HG02852 (cell line): ENCODE measurements around the gene ATF3.
A peak's percentile ranks its signal among the peaks of the same experiment; 100 is the strongest.
"Not testable (repeated sequence)": the region's sequence is repeated elsewhere in the genome, so short reads cannot be mapped to it uniquely, and the experiment has no call there.

Experiments
- ATAC-seq: cut with Tn5 transposase; IDR thresholded peaks from one replicate; pipeline ENCODE4 v1.9.1; 2021; ENCODE audit warnings: mild to moderate bottlenecking, moderate library complexity; ENCODE audit not compliant: unreplicated experiment

Gene ATF3

GRCh38 chr1:212624976-212625501, 16.5 kb downstream of the ATF3 start:
- ATAC-seq = no peak

- ATAC-seq = no peak
Measured at GRCh38 chr1:212625781-212626450, 17.4 kb downstream of the ATF3 start.

DNA sequence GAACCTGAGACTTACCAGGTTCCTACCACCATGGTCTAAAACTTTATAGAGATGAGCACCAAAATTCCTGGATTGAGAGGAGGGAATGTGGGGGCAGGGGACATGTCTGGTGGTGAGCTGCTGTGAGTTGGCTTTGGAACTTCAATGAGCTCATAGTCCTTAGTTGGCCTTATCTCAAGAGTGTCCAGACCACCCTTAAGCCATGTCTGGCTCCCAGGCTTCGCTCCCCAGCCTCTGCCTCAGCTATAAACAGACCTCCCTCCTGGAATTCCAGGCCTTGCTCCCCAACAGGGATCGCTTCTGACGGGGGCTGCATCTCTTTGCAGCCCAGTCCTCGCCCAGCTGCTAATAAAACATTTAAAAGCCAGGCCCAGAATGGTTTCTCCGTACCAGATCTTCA, 19.5 kb downstream of the ATF3 start:
- no peak for ATAC-seq

DNA sequence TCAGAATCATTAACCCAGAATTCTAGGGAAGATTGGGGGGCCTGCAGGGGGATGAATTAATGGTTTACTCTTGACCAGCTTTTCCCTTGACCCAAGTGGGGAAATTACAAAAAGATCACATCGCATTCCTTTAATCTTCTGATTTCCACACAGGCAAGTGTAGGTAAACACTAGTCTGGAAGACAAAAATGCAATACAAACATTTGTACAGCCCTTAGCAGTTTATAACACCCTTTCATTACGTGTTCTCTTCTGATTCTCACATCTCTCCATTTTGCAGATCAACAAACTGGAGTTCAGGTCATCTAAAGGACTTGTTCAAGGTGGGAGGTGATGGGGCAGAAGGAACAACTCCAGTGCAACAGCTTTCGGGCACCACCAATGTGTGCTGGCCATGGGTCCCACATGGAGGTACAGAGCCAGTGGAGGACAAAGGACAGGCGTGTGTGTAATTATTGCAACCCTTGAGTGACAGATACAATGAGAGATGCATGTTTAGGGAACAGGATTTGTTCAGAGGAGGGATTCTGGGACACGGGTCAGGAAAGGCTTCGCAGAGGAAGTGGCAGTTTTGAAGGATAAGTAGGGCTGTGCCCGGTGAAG, 20.4 kb downstream of the ATF3 start:
- ATAC-seq = no peak

GRCh38 chr1:212629450-212630157, 21.0 kb downstream of the ATF3 start:
- no peak for ATAC-seq

GRCh38 chr1:212630158-212630900, 21.8 kb downstream of the ATF3 start:
- peak; percentile 96 for ATAC-seq

DNA sequence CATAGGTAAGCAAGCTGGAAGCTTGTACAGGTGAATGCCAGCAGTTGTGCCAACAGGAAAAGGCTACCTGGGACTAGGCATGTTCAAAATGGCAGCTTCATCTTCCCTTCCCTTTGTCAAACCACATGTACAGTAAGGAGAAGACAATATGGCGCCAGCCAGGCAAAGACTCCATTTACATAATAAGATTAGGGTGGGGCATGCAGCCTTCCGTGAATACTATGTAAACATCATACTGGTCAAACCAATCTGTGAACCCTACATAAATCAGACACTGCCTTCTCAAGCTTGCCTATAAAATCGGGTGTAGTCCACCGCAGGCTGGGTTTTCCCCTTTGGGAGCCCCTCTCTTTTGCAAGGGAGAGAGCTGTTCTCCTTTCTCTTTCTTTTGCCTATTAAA, 24.6 kb downstream of the ATF3 start:
- ATAC-seq = no peak

- ATAC-seq = no peak
Measured at GRCh38 chr1:212634252-212634651, 25.7 kb downstream of the ATF3 start.

DNA sequence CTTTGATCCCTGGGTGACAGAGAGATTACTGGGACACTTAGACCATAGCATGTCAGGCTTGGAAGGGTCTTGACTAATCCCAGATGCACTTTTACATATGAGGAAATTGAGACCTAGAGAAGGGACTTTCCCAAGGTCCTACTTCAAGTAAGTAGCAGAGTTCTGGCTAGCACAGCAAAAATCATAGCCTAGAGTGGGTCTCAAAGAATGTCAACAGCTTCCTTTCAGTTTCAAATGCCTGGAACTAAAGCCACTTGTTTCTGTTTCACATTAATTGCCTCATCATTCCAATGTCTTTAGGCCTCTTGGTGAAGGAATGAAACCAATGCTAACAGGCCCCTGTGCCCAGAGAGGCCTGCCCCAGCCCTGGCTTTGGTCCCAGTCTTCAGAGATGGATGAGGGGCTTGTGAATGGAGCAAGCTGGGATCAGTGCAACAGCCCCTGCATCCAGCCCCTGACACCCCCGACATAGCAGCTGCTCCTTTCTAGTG, 26.6 kb downstream of the ATF3 start:
- ATAC-seq = peak; percentile 58

DNA sequence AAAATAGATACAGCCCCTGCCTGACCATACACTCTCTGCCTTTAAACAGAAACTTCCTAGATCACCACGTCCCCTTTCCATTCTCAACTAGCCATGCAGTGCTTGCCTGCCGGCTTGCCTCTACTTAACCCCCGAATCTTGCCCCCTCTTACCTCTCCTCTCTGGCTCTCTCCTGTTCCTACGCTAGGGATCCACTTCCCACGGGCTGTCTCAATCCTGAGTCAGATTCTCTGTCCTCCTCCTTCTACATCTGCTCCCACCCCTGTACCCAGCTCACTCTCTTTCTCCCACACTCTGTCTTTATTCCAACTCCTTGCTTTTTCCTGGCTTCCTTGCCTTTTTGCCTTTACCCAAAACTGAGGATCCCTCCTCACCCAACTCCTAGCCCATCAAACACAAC, 29.3 kb downstream of the ATF3 start:
- no peak for ATAC-seq

- no peak for ATAC-seq
Measured at GRCh38 chr1:212638492-212639151, 30.1 kb downstream of the ATF3 start.

GRCh38 chr1:212639524-212639923, 31.0 kb downstream of the ATF3 start:
- not testable (repeated sequence) for ATAC-seq

DNA sequence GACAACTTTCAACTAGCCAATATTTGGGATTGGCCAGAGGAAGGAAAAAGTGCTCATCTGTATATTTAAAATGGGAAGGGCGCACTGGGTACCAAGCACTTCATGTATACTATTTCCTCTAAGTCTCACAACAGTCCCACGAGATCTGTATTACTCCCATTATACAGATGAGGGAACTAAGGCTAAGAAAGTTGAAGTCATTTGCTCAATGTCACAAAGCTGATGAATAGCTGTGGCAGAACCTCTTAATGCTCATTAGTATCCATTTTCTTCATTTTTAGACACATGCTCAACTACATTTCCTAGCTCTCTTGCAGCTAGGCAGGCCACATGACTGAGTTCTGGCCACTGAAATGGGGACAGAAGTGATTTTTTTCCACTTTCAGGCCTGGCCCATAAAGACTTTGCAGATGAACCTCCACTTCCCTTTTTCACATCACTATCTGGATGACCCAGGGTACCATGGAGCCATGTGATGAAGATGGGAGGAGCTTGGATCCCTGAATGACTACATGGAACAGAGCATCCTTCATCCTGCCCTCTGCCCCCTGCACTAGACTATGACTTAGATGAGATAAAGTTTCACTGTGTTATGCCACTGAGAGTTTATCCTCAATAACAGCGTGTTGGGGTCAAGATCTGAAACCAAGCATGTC, 31.8 kb downstream of the ATF3 start:
- no peak for ATAC-seq

DNA sequence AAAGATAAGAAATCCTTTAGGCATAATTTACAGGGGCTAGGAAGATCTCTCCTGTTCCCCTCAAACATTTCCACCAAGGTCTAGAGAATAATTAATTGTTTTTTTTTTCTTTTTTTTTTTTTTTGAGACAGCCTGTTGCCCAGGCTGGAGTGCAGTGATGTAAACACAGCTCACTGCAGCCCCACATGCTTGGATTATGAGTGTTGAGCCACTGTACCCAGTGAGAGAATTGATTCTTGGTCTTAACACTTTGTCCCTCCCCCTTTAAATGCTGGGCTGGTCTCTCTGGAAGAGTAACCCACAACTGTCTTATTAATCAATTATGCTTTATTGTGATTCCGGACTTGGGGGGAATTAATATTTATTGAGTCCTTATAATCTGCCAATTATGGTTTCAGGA, 33.4 kb downstream of the ATF3 start:
- ATAC-seq = no peak

GRCh38 chr1:212643877-212644276, 35.3 kb downstream of the ATF3 start:
- ATAC-seq = no peak

DNA sequence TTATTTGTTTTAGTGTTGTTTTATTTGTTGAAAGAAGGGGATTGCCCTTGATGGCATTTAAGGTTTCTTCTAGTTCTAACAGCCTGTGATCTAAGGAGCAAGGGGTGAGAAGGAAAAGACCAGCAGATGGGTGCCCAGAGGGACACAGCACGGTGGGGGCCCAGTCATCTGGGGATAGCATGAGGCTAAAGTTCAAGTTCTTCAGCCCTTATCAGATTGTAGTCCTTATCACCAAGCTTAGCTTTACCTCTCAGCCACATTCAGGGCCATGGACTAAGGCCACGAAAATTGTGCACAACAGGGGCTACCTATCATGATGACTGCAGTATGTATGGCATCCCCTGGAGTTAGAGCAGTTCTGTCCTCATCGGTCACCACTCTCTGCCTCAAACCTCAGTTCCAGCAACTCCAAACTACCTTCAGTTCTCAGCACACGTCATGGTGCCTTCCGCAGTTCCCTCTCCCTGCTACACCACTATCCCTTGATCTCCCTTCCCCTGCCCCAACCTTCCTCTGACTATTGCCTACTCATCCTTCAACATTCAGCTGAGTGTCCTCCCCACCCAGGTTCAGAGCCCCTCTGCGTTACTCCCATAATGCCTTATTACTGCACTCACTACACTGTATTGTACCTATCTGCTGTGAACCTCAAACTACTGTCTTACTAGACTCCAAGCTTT, 36.4 kb downstream of the ATF3 start:
- ATAC-seq = no peak

- ATAC-seq = no peak
Measured at GRCh38 chr1:212645546-212646543, 37.3 kb downstream of the ATF3 start.

DNA sequence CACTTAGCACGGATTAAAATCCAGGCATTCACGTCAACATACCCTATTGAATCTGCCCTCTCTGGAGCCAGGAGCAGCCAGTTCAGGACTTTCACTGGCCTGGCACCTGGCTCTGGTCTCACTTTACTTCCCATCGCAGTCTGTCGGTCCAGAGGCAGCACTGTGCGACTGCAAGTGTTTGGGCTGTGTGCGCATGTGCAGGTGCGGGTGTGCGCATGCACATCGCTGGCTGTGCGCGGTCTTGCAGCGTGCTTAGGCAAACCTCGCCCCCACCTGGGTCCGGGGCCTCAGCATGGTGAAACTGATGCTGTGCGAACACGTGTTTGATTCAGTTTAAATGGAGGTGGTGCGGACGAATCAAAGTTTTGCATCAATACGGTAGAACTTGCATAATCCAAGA, 38.0 kb downstream of the ATF3 start:
- no peak for ATAC-seq
